Neural cell (in vitro differentiated cells): ENCODE measurements around the gene HIVEP2. TPM values are rescaled to one million over a fixed set of nuclear protein-coding genes. Genes with fewer than 3 reads are reported as not detected.

Source experiments
- H2AFZ ChIP-seq: fragments of 200-600, 300-800 bp; sonication (generic), shearing (Covaris generic); 2 replicates; pipeline ENCODE4 v1.6.0; 2014; ENCODE audit warnings: low read depth, mild to moderate bottlenecking, antibody characterized with exemption, low read length, moderate library complexity
- H3F3A ChIP-seq: fragments of 200-600 bp; shearing (Covaris generic); 2 replicates; pipeline ENCODE4 v1.6.1; 2016; ENCODE audit warnings: mild to moderate bottlenecking, moderate library complexity, mixed read lengths, antibody characterized with exemption, low read length; ENCODE audit not compliant: insufficient read depth, poor library complexity, severe bottlenecking
- H3K27ac ChIP-seq: fragments of 200-600, 300-800 bp; sonication (generic), shearing (Covaris generic); 2 replicates; pipeline ENCODE4 v1.5.1; 2014; ENCODE audit warnings: mild to moderate bottlenecking, low read length, moderate library complexity
- H3K27me3 ChIP-seq: fragments of 300-800, 200-600 bp; sonication (generic), shearing (Covaris generic); 2 replicates; pipeline ENCODE4 v1.6.0; 2014; ENCODE audit warnings: mild to moderate bottlenecking, low read depth, low read length, moderate library complexity; ENCODE audit not compliant: insufficient read depth
- H3K36me3 ChIP-seq: fragments of 300-800, 200-600 bp; sonication (generic), shearing (Covaris generic); 2 replicates; pipeline ENCODE4 v1.5.1; 2014; ENCODE audit warnings: mild to moderate bottlenecking, antibody characterized with exemption, low read length, moderate library complexity; ENCODE audit not compliant: insufficient read depth
- H3K4me2 ChIP-seq: fragments of 300-800, 200-600 bp; sonication (generic), shearing (Covaris generic); 2 replicates; pipeline ENCODE4 v1.6.0; 2014; ENCODE audit warnings: mild to moderate bottlenecking, low read length
- H3K4me3 ChIP-seq: fragments of 300-800, 200-600 bp; sonication (generic), shearing (Covaris generic); 2 replicates; pipeline ENCODE4 v1.5.1; 2014; ENCODE audit warnings: mild to moderate bottlenecking, low read length, moderate library complexity
- H3K79me2 ChIP-seq: fragments of 200-600 bp; shearing (Covaris generic); replicated peaks from 2 replicates; pipeline ENCODE4 v1.6.0; 2014; ENCODE audit warnings: mild to moderate bottlenecking, low read length, moderate library complexity; ENCODE audit not compliant: insufficient read depth
- H3K9ac ChIP-seq: fragments of 300-800, 200-600 bp; sonication (generic), shearing (Covaris generic); 2 replicates; pipeline ENCODE4 v1.6.1; 2016; ENCODE audit warnings: mild to moderate bottlenecking, low read length, mixed read lengths
- H3K9me2 ChIP-seq: fragments of 200-600 bp; shearing (Covaris generic); 2 replicates; pipeline ENCODE4 v1.6.1; 2016; ENCODE audit warnings: mild to moderate bottlenecking, low read length, mixed read lengths; ENCODE audit not compliant: insufficient read depth
- H3K9me3 ChIP-seq: fragments of 200-600, 300-800 bp; sonication (generic), shearing (Covaris generic); 2 replicates; pipeline ENCODE4 v1.6.1; 2016; ENCODE audit warnings: mild to moderate bottlenecking, mixed run types, low read length, moderate library complexity, mixed read lengths
- H4K20me1 ChIP-seq: fragments of 200-600 bp; shearing (Covaris generic); 2 replicates; pipeline ENCODE4 v1.6.1; 2016; ENCODE audit warnings: mild to moderate bottlenecking, mixed run types; ENCODE audit not compliant: insufficient read depth
- CTCF ChIP-seq: fragments of 450-650 bp; IDR thresholded peaks from 2 replicates; pipeline ENCODE4 v1.5.1; 2014; ENCODE audit warnings: antibody characterized with exemption, mild to moderate bottlenecking, moderate library complexity; ENCODE audit not compliant: poor library complexity, severe bottlenecking
- EP300 ChIP-seq: fragments of 450-650 bp; conservative IDR thresholded peaks from 2 replicates; pipeline ENCODE4 v1.6.1; 2014; ENCODE audit warnings: antibody characterized with exemption, mild to moderate bottlenecking, moderate library complexity; ENCODE audit not compliant: poor library complexity, severe bottlenecking
- EZH2 ChIP-seq: fragments of 200-600, 300-800 bp; shearing (Covaris generic), sonication (generic); IDR thresholded peaks from 2 replicates; pipeline ENCODE4 v1.6.1; 2014; ENCODE audit warnings: antibody characterized with exemption, low read length, borderline replicate concordance, mild to moderate bottlenecking; ENCODE audit not compliant: insufficient read depth, poor library complexity, severe bottlenecking
- MXI1 ChIP-seq: fragments of 450-650 bp; conservative IDR thresholded peaks from 2 replicates; pipeline ENCODE4 v1.6.1; 2014; ENCODE audit warnings: antibody characterized with exemption, mild to moderate bottlenecking; ENCODE audit not compliant: poor library complexity, severe bottlenecking
- POLR2AphosphoS5 ChIP-seq: IDR thresholded peaks from 2 replicates; pipeline ENCODE4 v1.6.1; 2012
- RAD21 ChIP-seq: fragments of 450-650 bp; conservative IDR thresholded peaks from 2 replicates; pipeline ENCODE4 v1.6.1; 2014; ENCODE audit warnings: antibody characterized with exemption, mild to moderate bottlenecking, moderate library complexity
- REST ChIP-seq: IDR thresholded peaks from 2 replicates; pipeline ENCODE4 v1.6.1; 2012; ENCODE audit warnings: borderline replicate concordance
- SMC3 ChIP-seq: fragments of 450-650 bp; conservative IDR thresholded peaks from 2 replicates; pipeline ENCODE4 v1.6.1; 2014; ENCODE audit warnings: antibody characterized with exemption, mild to moderate bottlenecking, moderate library complexity; ENCODE audit not compliant: poor library complexity
- TAF1 ChIP-seq: IDR thresholded peaks from 2 replicates; pipeline ENCODE4 v1.6.1; 2012; ENCODE audit warnings: low read depth
- polyA plus RNA-seq: library from polyadenylated mRNA; depleted of rRNA; stranded (reverse); fragments of >200 nt; gene quantifications from 2 replicates; pipeline ENCODE4 v1.2.3, GENCODE V29; 2014

HIVEP2 gene
- polyA plus RNA-seq, 1 donor from 2014 or later, result 6.0 TPM

- no peak overlapping the region for H3K4me3 ChIP-seq
- H4K20me1 ChIP-seq, result no peaks in the 10 kb centered on the region
- no peak overlapping the region for H3K9ac ChIP-seq
- no peak for TF ChIP-seq REST
- TF ChIP-seq TAF1, result no peak
- TF ChIP-seq POLR2AphosphoS5, result no peak
- no peak for TF ChIP-seq EZH2
- no peak for TF ChIP-seq SMC3
- no peak for TF ChIP-seq RAD21
- TF ChIP-seq CTCF, result no peak
- no peak for TF ChIP-seq EP300
- no peak for TF ChIP-seq MXI1
- H3K4me2 ChIP-seq, result no peak overlapping the region
- no peaks in the 10 kb centered on the region for H3K27me3 ChIP-seq
- no peak overlapping the region for H3K27ac ChIP-seq
- no peak overlapping the region for H2AFZ ChIP-seq
- H3K36me3 ChIP-seq, result peaks cover 5% of the 10 kb centered on the region
- H3K79me2 ChIP-seq, result no peaks in the 10 kb centered on the region
- H3K9me2 ChIP-seq, result no peaks in the 10 kb centered on the region
- H3F3A ChIP-seq, result no peaks in the 10 kb centered on the region
- no peaks in the 10 kb centered on the region for H3K9me3 ChIP-seq
Observed at GRCh38 chr6:142756215-142756630, 188.8 kb downstream of the HIVEP2 start.

GRCh38 chr6:142753196-142753595 lies 191.8 kb downstream of the HIVEP2 start:
- H3F3A ChIP-seq, result no peaks in the 10 kb centered on the region
- no peaks in the 10 kb centered on the region for H3K9me3 ChIP-seq
- no peak overlapping the region for H3K4me2 ChIP-seq
- no peaks in the 10 kb centered on the region for H3K27me3 ChIP-seq
- no peak overlapping the region for H3K4me3 ChIP-seq
- no peak overlapping the region for H2AFZ ChIP-seq
- H3K9ac ChIP-seq, result no peak overlapping the region
- TF ChIP-seq TAF1, result no peak
- no peak for TF ChIP-seq EP300
- TF ChIP-seq EZH2, result no peak
- no peak for TF ChIP-seq MXI1
- no peak for TF ChIP-seq REST
- no peak for TF ChIP-seq POLR2AphosphoS5
- TF ChIP-seq RAD21, result no peak
- no peak for TF ChIP-seq CTCF
- no peak for TF ChIP-seq SMC3
- no peak overlapping the region for H3K27ac ChIP-seq
- no peaks in the 10 kb centered on the region for H3K9me2 ChIP-seq
- H3K36me3 ChIP-seq, result no peaks in the 10 kb centered on the region
- H4K20me1 ChIP-seq, result no peaks in the 10 kb centered on the region
- no peaks in the 10 kb centered on the region for H3K79me2 ChIP-seq
